ENCODE data around the gene KLHL26.
A peak's percentile ranks its signal among the peaks of the same experiment; 100 is the strongest.
"Not testable (repeated sequence)": the region's sequence is repeated elsewhere in the genome, so short reads cannot be mapped to it uniquely, and the experiment has no call there.

KLHL26 gene

GRCh38 chr19:18636969-18637629 lies at the start of gene KLHL26:
Gene KLHL26 (plus strand): TSS chr19:18637028. CDS start chr19:18637055, 27 bp downstream.
- H3K27ac Mint-ChIP-seq: peak within 1 kb of the TSS; percentile 95
- no peaks in the 10 kb centered on the region for H3K27me3 Mint-ChIP-seq
- DNase-seq: peak; percentile 40
- H3K4me3 Mint-ChIP-seq: peak within 1 kb of the TSS; percentile 86
- peaks cover 33% of the 10 kb centered on the region for H3K4me1 Mint-ChIP-seq (ENCODE audit: low read depth)
- no peaks in the 10 kb centered on the region for H3K9me3 Mint-ChIP-seq
- peaks cover 5% of the 10 kb centered on the region for H3K36me3 Mint-ChIP-seq (ENCODE audit: low read depth)

DNA sequence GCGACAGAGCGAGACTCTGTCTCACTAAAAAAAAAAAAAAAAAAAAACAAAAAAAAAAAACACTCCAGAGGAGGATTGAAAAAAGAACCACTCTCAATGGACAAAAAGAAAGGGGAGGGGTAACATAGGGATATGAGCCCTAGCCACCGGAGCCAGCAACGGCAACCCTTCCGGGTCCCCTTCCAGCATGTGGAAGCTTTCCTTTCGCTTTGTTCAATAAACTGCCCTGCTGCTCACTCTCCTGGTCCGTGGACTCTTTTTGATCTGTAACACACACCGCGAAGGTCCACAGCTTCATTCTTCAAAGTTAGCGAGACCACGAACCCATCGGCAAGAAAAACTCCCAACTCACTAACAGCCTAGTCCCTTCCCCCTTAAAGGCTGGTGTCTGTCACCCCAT lies 49.3 kb upstream of the KLHL26 start:
- Mint-ChIP-seq H3K4me1 (ENCODE audit: low read depth) (peaks cover 36% of the 10 kb centered on the region), H3K27me3 (no peaks in the 10 kb centered on the region), H3K27ac (peak overlapping the region; percentile 96), H3K9me3 (no peaks in the 10 kb centered on the region), H3K4me3 (peak overlapping the region; percentile 86), H3K36me3 (ENCODE audit: low read depth) (peaks cover 27% of the 10 kb centered on the region)
- no peak for DNase-seq

- no peak for DNase-seq
- peaks cover 38% of the 10 kb centered on the region for H3K4me1 Mint-ChIP-seq (ENCODE audit: low read depth)
- no peaks in the 10 kb centered on the region for H3K27me3 Mint-ChIP-seq
- peak overlapping the region; percentile 96 for H3K27ac Mint-ChIP-seq
- H3K36me3 Mint-ChIP-seq (ENCODE audit: low read depth): peaks cover 30% of the 10 kb centered on the region
- no peaks in the 10 kb centered on the region for H3K9me3 Mint-ChIP-seq
- peak overlapping the region; percentile 86 for H3K4me3 Mint-ChIP-seq
These were observed 48.7 kb upstream of the KLHL26 start for GRCh38 chr19:18587962-18588610.

DNA sequence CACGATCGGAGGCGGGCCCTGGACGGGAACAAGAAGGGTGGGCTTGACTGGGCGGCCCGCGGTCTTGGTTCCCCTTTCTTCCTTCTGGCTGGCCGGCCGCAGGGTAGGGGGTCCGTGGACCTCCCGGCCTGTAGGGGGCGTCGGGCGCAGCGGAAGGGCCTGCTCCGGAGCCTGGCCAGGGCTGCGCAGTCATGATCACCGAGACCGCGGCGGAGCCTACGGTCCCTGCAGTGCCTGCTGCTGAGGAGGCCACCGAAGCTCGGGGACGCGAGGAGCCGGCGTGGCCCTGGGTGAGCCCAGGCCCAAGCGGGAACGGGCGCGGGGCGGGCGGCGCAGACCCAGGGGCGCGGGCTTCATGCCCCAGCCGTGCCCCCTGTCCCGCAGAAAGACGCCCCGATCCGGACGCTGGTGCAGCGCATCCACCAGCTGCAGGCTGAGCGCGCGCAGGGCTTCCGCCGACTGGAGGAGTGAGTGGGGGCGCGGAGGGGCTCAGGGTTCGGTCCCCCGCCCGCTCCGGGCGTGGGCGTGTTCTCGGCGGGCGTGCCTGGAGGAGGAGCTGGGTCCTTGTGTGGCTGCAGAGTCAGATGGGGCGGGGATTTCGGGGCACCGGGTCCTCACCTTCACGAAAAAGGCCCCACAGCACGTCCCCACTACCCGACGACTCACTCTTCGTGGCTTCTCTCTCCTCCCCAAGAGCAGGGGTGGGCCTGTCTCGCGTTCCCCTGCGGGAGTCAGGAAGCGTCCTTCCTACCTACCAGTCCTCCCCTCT lies 48.0 kb upstream of the KLHL26 start, which contains the start of gene REX1BD:
Gene REX1BD (plus strand): TSS at position 188 of the 769 bp plus-strand sequence. CDS start 4 bp downstream, at position 192.
- no peaks in the 10 kb centered on the region for H3K9me3 Mint-ChIP-seq
- peak within 1 kb of the TSS; percentile 86 for H3K4me3 Mint-ChIP-seq
- H3K27me3 Mint-ChIP-seq: no peaks in the 10 kb centered on the region
- H3K27ac Mint-ChIP-seq: peak within 1 kb of the TSS; percentile 96
- H3K36me3 Mint-ChIP-seq (ENCODE audit: low read depth): peaks cover 30% of the 10 kb centered on the region
- peaks cover 44% of the 10 kb centered on the region for H3K4me1 Mint-ChIP-seq (ENCODE audit: low read depth)
- peak; percentile 92 for DNase-seq

DNA sequence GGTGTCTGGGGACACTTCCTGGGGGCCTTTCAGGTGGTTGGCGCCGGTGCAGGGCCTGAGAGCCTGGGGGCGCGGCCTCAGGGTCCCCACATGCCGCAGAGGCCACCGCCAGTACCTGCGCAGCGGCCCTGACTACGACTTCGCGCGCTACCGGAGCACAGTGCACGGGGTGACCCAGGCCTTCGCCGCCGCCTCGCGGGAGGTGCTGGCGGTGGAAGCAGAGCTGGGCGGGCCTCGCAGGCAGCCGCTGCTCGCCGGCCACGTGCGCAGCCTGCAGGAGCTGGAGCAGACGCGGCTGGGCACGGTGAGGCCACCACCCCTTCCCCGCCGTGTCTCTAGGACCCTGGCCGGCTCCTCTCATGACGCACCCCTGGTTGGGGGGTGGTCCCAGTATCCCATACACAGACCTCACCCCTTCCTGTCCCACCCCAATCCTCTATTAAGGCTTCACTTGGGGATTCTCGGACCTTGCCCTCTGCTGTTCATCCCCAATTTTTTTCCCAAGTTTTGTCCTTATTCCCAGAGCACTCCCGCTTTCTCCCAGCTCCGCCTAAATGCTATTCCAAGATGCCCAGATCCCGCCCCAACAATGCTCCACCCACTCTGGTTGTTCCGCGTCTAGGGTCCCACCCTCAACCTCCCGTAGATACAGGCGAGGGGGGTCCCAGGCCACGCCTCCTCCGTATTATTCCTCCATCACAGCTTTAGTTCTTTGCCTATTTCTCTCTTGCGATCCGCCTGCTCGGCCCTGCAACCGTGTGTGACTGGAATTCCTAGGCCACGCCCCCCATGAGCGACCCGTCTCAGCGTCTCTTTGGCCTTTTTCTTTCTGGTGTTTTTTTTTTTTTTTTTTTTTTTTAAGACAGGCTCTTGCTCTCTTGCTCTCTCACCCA lies 47.2 kb upstream of the KLHL26 start:
- H3K36me3 Mint-ChIP-seq (ENCODE audit: low read depth): peaks cover 30% of the 10 kb centered on the region
- peaks cover 46% of the 10 kb centered on the region for H3K4me1 Mint-ChIP-seq (ENCODE audit: low read depth)
- DNase-seq: no peak
- no peaks in the 10 kb centered on the region for H3K9me3 Mint-ChIP-seq
- H3K27me3 Mint-ChIP-seq: no peaks in the 10 kb centered on the region
- H3K27ac Mint-ChIP-seq: peak overlapping the region; percentile 96
- peak overlapping the region; percentile 86 for H3K4me3 Mint-ChIP-seq

GRCh38 chr19:18590273-18591272 lies 46.3 kb upstream of the KLHL26 start:
- Mint-ChIP-seq H3K9me3 (no peaks in the 10 kb centered on the region), H3K4me1 (ENCODE audit: low read depth) (peaks cover 48% of the 10 kb centered on the region), H3K36me3 (ENCODE audit: low read depth) (peaks cover 30% of the 10 kb centered on the region), H3K27me3 (no peaks in the 10 kb centered on the region), H3K4me3 (peak overlapping the region; percentile 86), H3K27ac (peak overlapping the region; percentile 77)
- DNase-seq: no peak

DNA sequence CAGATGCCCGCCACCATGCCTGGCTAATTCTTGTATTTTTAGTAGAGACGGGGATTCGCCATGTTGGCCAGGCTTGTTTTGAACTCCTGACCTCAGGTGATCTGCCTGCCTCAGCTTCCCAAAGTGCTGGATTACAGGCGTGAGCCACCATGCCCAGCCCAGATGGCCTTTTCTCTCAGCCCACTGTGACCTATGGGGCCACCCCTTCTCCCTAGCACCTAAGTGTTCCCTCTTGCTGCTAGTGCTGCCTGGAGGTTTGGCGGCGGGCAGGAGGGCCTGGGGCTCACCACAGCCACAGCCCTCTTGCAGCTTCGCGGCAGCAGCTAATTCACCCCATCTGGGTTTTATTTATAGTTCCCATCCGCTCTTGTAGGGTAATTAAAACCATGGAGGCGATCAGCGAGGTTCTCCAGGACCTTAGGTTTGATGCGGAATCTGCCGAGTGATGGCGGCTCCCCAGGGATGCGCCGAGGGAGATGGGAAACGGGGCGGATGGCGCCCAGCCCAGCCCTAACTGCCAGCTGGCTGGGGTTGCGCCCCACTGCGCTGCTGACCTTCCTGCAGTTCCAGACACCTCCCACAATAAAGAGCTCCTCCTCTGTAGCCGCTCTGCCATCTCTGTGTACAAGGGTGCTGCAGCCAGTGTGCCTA lies 45.0 kb upstream of the KLHL26 start:
- H3K9me3 Mint-ChIP-seq: no peaks in the 10 kb centered on the region
- peak overlapping the region; percentile 45 for H3K4me3 Mint-ChIP-seq
- peaks cover 40% of the 10 kb centered on the region for H3K4me1 Mint-ChIP-seq (ENCODE audit: low read depth)
- DNase-seq: no peak
- peak overlapping the region; percentile 28 for H3K27ac Mint-ChIP-seq
- no peaks in the 10 kb centered on the region for H3K27me3 Mint-ChIP-seq
- peaks cover 30% of the 10 kb centered on the region for H3K36me3 Mint-ChIP-seq (ENCODE audit: low read depth)

GRCh38 chr19:18592732-18593131 lies 44.1 kb upstream of the KLHL26 start:
- not testable (repeated sequence) for H3K9me3 Mint-ChIP-seq, H3K27me3 Mint-ChIP-seq, DNase-seq, H3K27ac Mint-ChIP-seq, H3K4me3 Mint-ChIP-seq
- Mint-ChIP-seq H3K36me3 (ENCODE audit: low read depth) (peaks cover 30% of the 10 kb centered on the region), H3K4me1 (ENCODE audit: low read depth) (peaks cover 37% of the 10 kb centered on the region)

GRCh38 chr19:18593367-18594095 lies 43.3 kb upstream of the KLHL26 start:
- H3K4me1 Mint-ChIP-seq (ENCODE audit: low read depth): peaks cover 30% of the 10 kb centered on the region
- peaks cover 30% of the 10 kb centered on the region for H3K36me3 Mint-ChIP-seq (ENCODE audit: low read depth)
- no peak for DNase-seq
- peak overlapping the region; percentile 67 for H3K27ac Mint-ChIP-seq
- no peaks in the 10 kb centered on the region for H3K27me3 Mint-ChIP-seq
- peak overlapping the region; percentile 58 for H3K4me3 Mint-ChIP-seq
- no peaks in the 10 kb centered on the region for H3K9me3 Mint-ChIP-seq

DNA sequence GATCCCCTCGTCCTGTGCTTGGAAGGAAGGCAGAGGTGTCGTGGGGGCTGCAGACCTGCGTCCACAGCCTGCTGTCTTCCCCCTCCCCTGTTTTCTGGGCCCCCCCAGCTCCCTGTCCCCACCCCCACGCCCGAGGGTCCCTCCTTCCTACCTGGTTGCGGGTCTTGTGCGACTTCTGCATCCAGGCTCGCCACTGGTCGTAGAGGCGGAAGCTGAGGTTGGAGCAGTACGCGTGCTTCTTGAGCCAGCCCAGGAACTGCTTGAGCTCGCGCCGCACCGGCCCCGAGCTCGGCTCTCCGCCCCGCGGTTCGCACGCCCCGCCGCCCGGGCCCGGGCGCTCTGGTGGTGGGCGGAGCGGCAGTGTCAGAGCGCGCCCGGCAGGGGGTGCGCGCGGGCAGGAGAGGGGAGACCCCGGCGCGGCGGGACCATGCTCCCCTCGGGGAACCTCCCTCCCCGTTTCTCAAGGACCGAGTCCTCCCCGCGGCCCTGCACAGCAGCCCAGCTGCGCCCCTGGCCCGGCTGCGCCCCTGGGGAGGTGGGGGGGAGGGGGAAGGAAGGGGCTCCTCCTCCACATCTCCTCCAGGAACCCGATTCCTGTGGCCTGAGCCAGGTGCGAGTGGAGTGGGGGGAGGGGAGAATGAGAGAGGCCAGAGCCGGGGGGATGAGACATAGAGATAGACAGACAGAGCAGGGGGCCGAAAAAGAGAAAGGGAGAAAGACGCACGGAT lies 42.6 kb upstream of the KLHL26 start:
- H3K36me3 Mint-ChIP-seq (ENCODE audit: low read depth): peaks cover 28% of the 10 kb centered on the region
- peak overlapping the region; percentile 68 for H3K27ac Mint-ChIP-seq
- H3K27me3 Mint-ChIP-seq: peaks cover under 1% of the 10 kb centered on the region
- H3K9me3 Mint-ChIP-seq: no peaks in the 10 kb centered on the region
- H3K4me1 Mint-ChIP-seq (ENCODE audit: low read depth): peaks cover 30% of the 10 kb centered on the region
- H3K4me3 Mint-ChIP-seq: peak overlapping the region; percentile 62
- DNase-seq: peak; percentile 87

- DNase-seq: no peak
- Mint-ChIP-seq H3K9me3 (no peaks in the 10 kb centered on the region), H3K4me3 (peak overlapping the region; percentile 62), H3K4me1 (ENCODE audit: low read depth) (peaks cover 26% of the 10 kb centered on the region), H3K27ac (peak overlapping the region; percentile 68), H3K27me3 (peaks cover 6% of the 10 kb centered on the region), H3K36me3 (ENCODE audit: low read depth) (peaks cover 24% of the 10 kb centered on the region)
These were observed 41.9 kb upstream of the KLHL26 start for GRCh38 chr19:18594824-18595373.
